Caki2 (cell line): Measurements from ENCODE around the gene CASP14. TPM values are rescaled to one million over a fixed set of nuclear protein-coding genes. Genes with fewer than 3 reads are reported as not detected.
A peak's percentile ranks its signal among the peaks of the same experiment; 100 is the strongest.
"Not testable (repeated sequence)": the region's sequence is repeated elsewhere in the genome, so short reads cannot be mapped to it uniquely, and the experiment has no call there.

ENCODE experiments used
- DNase-seq: peaks from one replicate; pipeline ENCODE4 v3.0.0-alpha.2; 2015; ENCODE audit warnings: low read depth
- in situ Hi-C: cut with HindIII; loops from 2 replicates; pipeline ENCODE4 v1.10.0; 2016; ENCODE audit warnings: low sequenced_read_pairs, low pct_unique_long_range_greater_than_20kb, mixed read lengths
- total RNA-seq: library from RNA; depleted of rRNA; stranded (reverse); fragments of >200 nt; shearing (Covaris generic); gene quantifications from 2 replicates; pipeline ENCODE4 v1.2.3, GENCODE V29; 2014; ENCODE audit warnings: low replicate concordance; rRNA removed

Gene CASP14, protein sequence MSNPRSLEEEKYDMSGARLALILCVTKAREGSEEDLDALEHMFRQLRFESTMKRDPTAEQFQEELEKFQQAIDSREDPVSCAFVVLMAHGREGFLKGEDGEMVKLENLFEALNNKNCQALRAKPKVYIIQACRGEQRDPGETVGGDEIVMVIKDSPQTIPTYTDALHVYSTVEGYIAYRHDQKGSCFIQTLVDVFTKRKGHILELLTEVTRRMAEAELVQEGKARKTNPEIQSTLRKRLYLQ
- not detected in 2 replicates for total RNA-seq

DNA sequence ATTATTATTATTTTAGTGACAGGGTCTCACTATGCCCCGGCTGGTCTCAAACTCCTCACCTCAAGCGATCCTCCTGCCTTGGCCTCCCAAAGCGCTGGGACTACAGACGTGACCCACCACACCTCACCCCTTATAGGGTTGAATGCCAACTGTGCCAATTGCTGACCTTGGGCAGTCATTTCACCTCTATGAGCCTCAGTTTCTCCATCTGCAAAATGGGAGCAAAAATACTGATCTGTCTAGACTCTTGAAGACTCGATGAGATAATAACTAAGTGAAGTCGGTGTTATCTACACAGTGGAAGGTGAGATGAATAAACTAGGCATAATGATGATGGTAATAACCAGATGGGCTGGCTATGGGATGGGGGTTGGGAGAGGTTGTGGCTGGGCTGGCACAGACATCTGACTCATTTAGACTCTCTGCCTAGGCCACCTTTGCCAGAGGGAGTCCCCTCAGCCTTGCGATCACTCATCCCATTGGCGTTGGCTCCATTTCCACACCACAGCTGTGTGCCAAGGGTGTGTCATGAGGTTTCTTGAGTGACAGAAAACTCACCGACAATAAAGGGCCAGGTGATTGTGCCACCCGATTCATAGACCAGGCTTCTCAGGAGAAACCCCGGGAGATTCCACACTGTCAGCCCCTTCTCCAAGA lies at the start of gene CASP14:
Gene CASP14, plus strand, starts transcription at position 596 of the 657 bp plus-strand sequence. CDS start 2,772 bp downstream, outside the sequence.
- in situ Hi-C loops = no loop called here
- DNase-seq = no peak

DNA sequence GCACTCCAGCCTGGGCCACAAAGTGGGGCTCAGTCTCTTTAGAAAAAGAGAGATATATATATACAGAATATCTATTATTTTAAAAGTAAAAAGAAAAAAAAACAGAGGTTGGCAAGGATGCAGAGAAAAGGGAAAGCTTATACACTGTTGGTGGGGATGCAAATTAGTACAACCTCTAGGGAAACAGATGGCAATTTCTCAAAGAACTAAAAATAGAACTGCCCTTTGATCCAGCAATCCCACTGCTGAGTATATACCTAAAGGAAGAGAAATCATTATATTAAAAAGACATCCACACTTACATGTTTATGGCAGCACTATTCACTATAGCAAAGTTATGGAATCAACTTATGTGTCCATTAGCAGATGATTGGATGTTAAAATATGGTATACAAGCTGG lies 41.0 kb upstream of the CASP14 start:
- no peak for DNase-seq
- in situ Hi-C loops = no loop called here

DNA sequence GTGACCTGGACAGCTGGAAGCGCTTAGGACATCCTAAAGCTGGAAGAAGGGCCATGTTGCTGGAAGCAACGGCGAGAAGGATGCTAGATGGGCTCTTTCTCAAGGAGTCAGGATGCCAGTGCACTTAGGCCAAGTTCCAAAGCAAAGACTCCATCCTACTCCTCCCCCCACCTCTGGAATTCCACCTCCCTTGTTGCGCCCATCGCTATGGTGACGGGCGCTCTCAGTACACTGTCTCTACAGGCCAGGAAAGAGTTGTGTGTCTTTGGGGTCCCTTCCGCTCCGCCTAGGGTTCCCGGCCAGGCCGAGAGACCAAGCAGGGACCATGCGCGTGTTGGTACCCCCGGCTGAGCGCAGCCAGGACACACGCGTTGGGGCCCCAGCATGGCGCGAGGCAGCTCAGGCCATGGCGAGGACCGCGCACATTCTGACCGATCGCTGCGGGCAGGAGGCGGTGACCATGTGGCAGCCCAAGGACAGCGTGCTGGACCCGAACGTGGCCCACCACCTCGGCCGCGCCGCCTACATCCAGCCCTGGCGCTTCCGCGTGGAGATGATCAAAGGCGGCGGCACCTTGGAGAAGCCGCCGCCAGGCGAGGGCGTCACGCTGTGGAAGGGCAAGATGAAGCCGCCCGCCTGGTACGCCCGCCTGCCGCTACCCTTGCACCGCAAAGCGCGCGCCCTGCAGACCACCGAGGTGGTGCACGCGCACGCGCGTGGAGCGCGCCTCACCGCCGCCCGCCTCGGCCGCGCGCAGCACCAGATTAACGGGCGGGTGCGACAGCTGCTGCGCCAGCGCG lies 38.6 kb upstream of the CASP14 start:
- no peak for DNase-seq
- in situ Hi-C loops = no loop called here

DNA sequence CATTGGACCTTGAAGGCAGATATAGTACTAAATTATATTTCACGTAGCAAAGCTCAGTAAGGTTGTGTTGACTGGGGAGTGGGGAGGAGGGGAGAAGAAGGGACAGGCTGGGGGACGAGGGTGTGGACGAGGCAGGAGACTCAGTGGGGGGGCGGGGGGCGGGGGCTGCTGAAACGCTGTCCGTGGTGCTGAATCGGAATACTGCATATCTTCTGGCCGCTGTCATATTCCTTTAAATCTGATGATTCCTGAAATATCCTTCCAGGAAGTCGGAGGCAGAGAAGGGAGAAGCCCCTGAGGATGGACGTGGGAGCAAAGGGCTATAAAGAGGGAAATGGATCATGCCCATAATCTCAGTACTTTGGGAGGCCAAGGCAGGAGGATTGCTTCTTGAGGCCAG lies 34.7 kb upstream of the CASP14 start:
- in situ Hi-C loops = no loop called here
- DNase-seq = peak; percentile 19

DNA sequence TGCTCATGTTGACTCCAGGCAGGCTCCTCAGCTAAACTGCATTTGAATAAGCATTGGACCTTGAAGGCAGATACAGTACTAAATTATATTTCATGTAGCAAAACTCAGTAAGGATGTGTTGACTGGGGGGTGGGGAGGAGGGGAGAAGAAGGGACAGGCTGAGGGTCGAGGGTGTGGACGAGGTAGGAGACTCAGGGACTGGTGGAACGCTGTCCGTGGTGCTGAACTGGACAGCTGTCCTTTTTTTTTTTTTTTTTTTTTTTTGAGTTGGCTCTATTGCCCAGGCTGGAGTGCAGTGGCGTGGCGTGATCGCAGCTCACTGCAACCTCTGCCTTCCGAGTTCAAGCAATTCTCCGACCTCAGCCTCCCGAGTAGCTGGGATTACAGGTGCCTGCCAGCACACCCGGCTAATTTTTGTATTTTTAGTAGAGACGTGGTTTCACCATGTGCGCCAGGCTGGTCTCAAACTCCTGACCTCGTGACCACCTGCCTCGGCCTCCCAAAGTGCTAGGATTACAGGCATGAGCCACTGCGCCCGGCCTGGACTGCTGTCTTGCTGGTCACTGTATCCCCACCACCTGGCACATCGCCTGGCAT lies 33.2 kb upstream of the CASP14 start:
- DNase-seq = peak; percentile 56
- in situ Hi-C loops = no loop called here

DNA sequence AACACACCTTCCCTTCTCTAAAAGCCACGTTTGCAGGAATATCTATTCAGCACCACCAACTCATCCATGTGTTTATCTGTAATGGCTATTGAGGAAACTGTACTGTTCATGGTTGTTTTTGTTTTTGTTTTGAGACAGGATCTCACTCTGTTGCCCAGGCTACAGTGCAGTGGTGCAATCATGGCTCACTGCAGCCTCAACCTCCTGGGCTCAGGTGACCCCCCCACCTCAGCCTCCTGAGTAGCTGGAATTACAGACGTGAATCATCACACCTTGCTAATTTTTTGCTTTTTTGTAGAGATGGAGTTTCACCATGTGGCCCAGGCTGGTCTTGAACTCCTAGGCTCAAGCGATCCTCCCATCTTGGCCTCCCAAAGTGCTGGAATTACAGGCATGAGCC lies 30.4 kb upstream of the CASP14 start:
- DNase-seq, in situ Hi-C loops: not testable (repeated sequence)

DNA sequence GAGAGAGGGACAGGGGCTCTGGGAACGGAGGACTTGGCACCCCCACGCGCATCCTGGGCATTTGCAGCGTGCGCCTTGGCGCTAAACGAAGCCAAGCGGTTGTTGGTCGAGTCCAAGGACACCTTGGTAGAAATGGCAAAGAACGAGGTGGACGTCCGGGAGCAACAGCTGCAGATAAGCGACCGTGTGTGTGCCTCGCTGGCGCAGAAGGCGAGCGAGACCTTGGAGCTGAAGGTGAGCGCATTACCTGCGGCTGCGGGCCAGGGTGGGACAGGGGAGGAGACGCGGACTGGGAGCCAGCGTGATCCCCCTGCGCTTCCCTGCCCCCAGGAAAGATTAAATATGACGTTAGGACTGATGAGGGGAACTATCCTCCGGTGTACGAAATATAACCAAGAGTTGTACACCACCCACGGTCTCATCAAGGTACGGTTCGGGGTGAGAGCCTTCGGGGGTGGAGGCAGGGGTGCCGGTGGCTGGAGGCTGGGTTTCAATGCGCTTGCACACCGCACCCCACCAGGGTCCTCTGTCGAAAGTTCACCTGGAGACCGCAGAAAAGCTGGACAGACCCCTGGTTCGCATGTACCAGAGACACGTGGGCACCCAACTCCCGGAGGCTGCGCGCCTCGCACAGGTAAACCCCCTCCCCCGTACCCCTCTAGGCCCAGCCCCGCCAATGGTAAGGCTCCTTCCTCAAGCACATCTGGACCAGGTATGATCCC lies 27.8 kb upstream of the CASP14 start:
- no peak for DNase-seq
- in situ Hi-C loops = no loop called here

DNA sequence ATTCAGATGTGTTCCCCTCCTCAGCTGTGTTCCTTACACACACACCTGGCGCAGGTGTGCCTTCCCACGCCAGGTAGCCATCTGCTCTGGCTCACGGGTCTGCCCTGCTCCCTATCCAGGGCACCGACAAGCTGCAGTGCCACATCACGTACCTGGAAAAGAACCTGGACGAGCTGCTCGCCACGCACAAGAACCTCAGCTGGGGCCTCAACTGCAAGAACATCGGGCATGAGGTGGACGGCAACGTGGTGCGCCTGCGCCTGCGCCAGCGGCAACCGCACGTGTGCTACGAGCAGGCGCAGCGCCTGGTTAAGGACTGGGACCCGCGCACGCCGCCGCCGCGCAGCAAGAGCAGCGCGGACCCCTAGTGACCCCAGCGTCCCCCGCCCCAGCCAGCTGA lies 26.5 kb upstream of the CASP14 start:
- no peak for DNase-seq
- in situ Hi-C loops = no loop called here

DNA sequence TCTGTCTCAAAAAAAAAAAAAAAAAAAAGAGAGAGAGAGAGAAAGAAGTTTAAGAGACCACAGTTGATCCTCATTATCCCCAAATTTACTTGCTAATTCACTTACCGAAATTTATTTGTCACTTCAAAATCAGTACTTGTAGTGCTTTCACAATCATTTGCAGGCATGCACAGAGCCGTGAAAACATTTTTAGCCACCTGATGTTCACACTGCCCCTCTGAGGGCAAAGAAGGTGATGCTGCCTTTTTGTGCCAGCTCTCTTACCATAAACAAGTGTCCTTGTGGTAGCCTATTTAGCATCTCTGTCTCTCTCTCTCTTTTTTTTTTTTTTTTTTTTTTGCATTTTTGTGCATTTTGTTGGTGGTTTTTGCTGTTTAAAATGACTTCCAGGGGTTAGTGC lies 24.1 kb upstream of the CASP14 start:
- DNase-seq = no peak
- in situ Hi-C loops = no loop called here

DNA sequence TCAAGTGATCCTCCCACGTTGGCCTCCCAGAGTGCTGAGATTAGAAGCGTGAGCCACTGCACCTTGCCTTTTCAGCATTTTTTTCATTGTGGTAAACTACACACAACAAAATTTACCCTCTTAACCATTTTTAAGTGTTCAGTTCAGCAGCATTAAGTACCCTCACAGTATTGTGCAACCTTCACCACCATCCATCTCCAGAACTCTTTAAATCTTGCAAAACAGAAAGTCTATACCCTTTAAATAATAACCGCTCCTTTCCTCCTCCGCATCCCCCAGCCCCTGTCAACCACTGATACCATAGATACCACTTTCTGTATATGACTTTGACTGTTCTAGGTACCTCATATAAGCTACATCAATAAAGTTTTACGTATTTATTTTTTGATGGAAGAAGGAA lies 20.8 kb upstream of the CASP14 start:
- in situ Hi-C loops = no loop called here
- no peak for DNase-seq

DNA sequence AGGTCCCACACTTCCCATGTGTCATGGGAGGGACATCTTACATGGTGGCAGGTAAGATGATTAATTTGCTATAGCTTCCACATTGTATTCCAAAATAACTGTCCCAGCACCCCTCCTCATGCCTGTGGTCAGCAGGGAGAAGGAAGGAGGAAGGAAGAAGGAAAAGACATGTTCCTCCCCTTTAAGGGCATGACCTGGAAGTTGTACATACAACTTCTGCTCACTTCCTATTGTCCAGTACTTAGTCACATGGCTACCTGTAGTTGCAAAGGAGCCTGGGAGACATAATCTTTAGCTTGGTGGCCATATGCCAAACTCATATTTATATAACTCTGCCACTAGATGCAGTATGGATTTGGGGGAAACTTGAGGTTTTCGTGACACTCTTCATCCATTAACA lies 17.6 kb upstream of the CASP14 start:
- DNase-seq = no peak
- in situ Hi-C loops = no loop called here

DNA sequence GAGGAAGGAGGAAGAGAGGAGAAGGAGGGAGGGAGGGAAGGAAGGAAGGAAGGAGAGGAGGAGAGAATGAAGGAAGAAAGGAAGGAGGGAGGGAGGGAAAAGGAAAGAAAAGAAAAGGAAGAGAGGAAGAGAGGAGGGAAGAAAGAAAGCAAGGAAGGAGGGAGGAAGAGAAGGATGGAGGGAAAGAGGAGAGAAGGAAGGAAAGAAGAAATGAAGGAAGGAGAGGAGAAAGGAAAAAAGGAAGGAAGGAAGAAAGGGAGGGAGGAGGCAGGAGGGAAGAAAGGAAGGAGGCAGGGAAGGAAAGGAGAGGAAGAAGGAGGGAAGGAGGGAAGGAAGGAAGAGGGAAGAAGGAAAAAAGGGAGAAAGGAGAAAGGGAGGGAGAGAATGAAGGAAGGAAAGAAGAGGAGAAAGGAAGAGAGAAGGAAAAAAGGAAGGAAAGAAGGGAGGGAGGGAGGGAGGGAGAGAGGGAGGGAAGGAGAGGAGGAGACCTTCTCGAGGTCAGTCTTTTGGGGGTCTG lies 13.4 kb upstream of the CASP14 start:
- in situ Hi-C loops = no loop called here
- DNase-seq = no peak

DNA sequence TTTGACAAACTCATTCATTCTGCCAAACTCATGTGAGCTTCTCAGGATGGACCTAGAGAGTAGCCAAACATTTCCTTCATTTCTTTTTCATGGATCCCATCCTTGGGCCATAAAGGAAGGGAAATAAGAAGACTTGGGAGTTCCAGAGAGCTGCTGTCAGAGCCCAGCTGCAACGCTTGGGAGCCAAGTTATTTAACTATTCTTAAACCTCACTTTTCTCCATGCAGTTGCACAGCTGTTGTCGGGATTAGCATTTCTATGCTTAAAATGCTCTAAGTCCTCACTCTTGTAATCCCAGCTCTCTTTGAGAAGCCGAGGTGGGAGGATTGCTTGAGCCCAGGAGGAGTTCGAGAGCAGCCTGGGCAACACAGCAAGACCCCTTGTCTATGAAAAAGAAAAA lies 11.7 kb upstream of the CASP14 start:
- DNase-seq = no peak
- in situ Hi-C loops = no loop called here

DNA sequence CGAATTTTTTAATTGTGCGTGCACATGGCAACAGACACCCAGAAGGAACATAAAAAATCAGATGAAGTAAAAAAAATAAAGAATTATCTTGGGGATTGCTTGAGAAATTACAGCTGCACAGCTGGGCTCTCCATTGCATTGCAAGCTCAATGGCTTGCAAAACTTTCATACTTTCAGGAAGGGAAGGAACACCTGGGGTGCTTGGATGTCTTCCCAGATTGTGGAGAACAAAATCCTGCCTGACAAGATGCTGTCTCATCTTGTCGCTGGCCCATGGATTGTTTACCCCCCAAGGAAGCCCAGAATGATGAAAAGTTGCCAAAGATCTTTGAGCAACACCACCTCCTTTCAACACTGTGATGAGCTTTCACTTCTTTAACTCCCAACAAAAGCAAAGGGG lies 11.0 kb upstream of the CASP14 start:
- in situ Hi-C loops = no loop called here
- DNase-seq = no peak

DNA sequence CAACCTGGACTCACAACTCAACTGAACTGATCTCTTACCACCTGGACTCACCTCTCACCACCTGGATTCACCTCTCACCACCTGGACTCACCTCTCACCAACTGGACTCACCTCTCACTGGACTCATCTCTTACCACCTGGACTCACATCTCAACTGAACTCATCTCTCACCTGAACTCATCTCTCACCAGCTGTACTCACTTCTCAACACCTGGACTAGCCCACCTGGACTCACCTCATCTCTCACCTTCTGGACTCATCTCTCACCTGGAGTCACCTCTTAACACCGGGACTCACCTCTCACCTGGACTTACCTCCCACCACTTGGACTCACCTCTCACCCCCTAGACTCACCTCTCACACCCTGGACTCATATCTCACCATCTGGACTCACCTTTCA lies 7.3 kb upstream of the CASP14 start:
- no peak for DNase-seq
- in situ Hi-C loops = no loop called here

DNA sequence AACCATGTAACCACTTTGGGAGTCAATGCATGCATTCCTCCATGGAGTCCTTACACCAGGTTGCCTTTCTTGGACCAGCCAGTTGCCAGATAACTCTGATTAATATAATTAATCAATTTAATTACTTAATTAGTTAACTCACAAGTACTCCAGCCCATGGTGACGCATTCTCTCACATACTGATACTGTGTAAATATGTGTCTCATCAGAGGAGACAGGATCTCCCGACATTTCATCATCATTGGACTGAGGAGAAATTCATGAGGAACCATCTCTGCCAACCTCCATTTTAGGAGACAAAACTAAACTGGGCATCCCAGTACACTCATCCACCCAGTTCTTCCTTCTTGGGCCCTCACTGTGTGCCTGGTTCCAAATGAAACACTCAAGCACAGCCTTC lies 6.5 kb upstream of the CASP14 start:
- in situ Hi-C loops = no loop called here

DNA sequence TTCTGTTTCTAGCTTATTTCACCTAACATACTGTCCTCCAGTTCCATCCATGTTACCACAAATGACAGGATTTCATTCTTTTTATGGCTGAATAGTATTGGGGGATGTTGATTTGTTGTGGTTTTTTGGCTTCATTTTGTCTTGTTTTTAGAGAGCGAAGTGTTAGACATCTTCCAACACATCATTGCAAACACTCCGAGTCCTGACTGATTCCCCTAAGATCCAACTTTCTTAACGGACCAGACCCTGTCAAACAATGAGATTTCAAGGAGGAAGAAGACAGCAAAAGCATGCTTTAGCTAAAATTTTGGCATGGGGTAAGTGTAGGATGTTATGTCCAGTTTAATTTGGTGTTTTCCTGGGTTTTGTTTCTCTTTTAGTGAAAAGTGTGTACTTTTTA lies 3.8 kb upstream of the CASP14 start:
- no peak for DNase-seq
- in situ Hi-C loops = no loop called here

More for the DNA sequence above, 6.5 kb upstream of the CASP14 start:
- no peak for DNase-seq

DNA sequence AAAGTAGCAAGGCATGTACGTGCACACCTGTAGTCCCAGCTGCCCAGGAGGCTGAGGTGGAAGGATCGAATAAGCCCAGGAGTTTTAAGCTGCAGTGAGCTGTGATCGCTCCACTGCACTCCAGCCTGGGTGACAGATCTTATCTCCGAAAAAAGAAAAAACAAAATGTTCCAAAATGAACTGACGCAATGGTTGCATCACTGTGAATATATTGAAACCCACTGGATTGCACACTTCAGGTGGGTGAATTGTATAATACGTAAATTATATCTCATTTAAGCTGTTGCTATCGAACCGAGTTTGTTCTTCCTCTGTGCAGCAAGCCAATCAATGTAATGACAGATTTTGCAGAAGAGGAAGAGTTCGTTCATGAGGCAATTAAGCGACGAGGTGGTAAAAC lies 1.6 kb upstream of the CASP14 start:
- DNase-seq = no peak
- in situ Hi-C loops = no loop called here
